RPMI8226 (cell line): ENCODE data around the gene ANKRD36C.
"Not testable (repeated sequence)": the region's sequence is repeated elsewhere in the genome, so short reads cannot be mapped to it uniquely, and the experiment has no call there.

Experiments
- DNase-seq: peaks from one replicate; pipeline ENCODE4 v3.0.0-alpha.2; 2015

ANKRD36C gene

DNA sequence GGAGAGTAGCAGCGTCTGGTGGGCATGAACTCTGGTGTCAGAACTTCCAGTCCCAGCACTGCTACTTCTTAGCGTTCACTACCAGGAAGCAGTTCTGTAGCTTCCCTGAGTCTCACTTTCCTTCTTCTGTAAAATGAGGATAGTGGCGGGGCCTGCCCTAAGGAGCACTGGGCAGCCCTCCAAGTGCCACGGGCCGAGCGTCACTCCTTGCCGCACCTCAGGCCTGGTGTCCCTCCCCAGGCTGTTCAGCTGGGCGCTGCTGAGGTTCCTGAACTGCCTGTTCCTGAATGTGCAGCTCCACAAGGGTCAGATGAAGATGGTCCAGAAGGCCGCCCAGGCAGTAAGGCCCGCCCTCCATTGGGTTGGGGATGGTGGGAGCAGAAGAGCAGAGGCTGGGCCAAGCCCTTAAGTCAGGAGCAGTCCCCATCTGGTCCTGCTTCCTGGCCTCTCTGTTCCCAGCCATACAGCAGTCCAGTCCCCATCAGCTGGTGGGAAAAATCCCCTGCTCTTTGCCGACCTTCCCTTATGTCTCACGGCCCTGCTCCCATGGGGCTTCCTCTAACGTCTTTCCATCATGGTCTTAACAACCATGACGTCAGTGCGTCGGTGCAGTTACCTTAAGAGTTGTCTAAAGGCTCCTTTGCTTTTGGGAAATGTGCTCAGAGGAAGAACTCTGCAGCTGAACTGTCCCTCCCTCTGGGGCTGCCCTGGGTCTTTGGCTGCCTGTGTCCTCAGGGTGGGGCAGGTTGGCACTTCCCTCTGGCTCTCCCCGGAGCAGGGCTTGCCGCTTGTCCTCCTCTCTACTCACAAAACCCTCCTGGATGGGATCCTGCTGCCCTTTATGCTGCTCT, 195.2 kb downstream of the ANKRD36C start:
- not testable (repeated sequence) for DNase-seq

DNA sequence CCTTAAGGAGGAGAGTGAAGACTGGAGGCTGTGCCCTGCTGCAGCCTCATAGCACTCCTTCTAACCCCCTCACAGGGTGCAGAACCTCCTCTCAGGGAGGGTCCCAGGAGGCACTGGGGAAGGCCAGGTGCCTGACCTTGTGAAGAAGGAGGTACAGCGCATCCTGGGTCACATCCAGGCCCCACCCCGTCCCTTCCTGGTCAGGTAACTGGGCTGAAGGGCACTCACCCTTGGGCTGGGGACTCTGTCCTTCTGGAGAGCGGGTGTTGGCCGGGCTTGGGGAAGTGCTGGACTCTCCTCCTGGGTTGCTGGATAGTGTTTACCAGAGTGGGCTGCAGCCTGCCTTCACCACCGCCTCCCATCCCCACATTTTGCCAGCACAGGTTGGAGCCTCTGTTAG, 197.7 kb downstream of the ANKRD36C start:
- DNase-seq, result not testable (repeated sequence)

DNA sequence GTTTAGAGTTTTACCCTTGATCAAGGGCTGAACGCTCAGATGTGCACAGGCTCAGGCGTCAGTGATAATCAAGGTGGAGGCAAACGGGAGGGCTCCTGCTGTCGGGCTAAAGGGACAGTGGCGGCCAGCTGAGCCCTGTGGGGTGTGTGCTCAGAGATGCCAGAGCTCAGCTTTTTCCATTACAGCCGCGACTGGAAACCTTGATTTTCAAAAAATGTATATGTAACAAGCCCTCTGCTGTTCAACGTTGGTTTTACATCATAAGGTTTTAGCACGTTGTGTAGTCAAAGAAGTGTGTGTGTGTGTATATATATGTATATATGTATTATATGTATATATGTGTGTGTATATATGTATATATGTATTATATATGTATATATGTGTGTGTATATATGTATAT, 201.4 kb downstream of the ANKRD36C start:
- DNase-seq, result not testable (repeated sequence)

- not testable (repeated sequence) for DNase-seq
These were observed 202.2 kb downstream of the ANKRD36C start for GRCh38 chr2:95789385-95789784.

DNA sequence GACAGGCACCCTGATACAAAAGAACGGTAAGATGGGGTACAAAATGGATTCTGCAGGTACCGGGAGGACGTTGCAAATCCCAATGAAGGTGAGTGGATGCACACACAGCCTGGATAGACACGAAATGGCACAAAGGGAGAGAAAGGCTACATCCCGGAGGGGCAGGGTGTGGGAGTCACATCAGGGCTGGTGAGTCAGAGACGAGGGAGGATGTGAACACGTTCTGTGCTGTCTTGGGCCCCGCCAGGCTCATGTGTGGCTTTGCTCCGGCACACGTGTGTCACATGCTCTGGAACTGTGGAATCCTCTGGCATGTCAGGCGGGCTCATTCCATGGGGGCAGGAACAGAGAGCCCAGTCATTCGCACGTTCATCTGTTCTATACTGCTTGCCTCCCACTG, 203.0 kb downstream of the ANKRD36C start:
- not testable (repeated sequence) for DNase-seq
